ENCODE data around the gene STT3B. TPM values are rescaled to one million over a fixed set of nuclear protein-coding genes. Genes with fewer than 3 reads are reported as not detected.

STT3B gene
- total RNA-seq, 1 donor: 244 TPM

- no peak overlapping the region for H3K4me3 ChIP-seq (ENCODE audit: low read depth, low read length)
- DNase-seq (ENCODE audit: low read depth): no peak
- no peak for TF ChIP-seq CTCF (IDR thresholded peaks at IDR 0.05; ENCODE audit: insufficient read depth, low read depth, low read length)
Observed at GRCh38 chr3:31546162-31546561, 13.4 kb downstream of the STT3B start.

GRCh38 chr3:31546725-31547124, 14.0 kb downstream of the STT3B start:
- no peak overlapping the region for H3K4me3 ChIP-seq (ENCODE audit: low read depth, low read length)
- DNase-seq (ENCODE audit: low read depth): no peak
- no peak for TF ChIP-seq CTCF (IDR thresholded peaks at IDR 0.05; ENCODE audit: insufficient read depth, low read depth, low read length)

GRCh38 chr3:31550452-31551251, 17.9 kb downstream of the STT3B start:
- TF ChIP-seq CTCF (IDR thresholded peaks at IDR 0.05; ENCODE audit: insufficient read depth, low read depth, low read length): peak; percentile 68
- DNase-seq (ENCODE audit: low read depth): peak; percentile 31
- H3K4me3 ChIP-seq (ENCODE audit: low read depth, low read length): no peak overlapping the region

GRCh38 chr3:31551646-31552045, 18.9 kb downstream of the STT3B start:
- no peak for DNase-seq (ENCODE audit: low read depth)
- no peak for TF ChIP-seq CTCF (IDR thresholded peaks at IDR 0.05; ENCODE audit: insufficient read depth, low read depth, low read length)
- H3K4me3 ChIP-seq (ENCODE audit: low read depth, low read length): no peak overlapping the region

- TF ChIP-seq CTCF (IDR thresholded peaks at IDR 0.05; ENCODE audit: insufficient read depth, low read depth, low read length): no peak
- H3K4me3 ChIP-seq (ENCODE audit: low read depth, low read length): no peak overlapping the region
- no peak for DNase-seq (ENCODE audit: low read depth)
Observed at GRCh38 chr3:31552103-31552502, 19.4 kb downstream of the STT3B start.

GRCh38 chr3:31553258-31553657, 20.5 kb downstream of the STT3B start:
- DNase-seq (ENCODE audit: low read depth): no peak
- TF ChIP-seq CTCF (IDR thresholded peaks at IDR 0.05; ENCODE audit: insufficient read depth, low read depth, low read length): no peak
- no peak overlapping the region for H3K4me3 ChIP-seq (ENCODE audit: low read depth, low read length)

GRCh38 chr3:31555204-31555603, 22.5 kb downstream of the STT3B start:
- no peak overlapping the region for H3K4me3 ChIP-seq (ENCODE audit: low read depth, low read length)
- no peak for TF ChIP-seq CTCF (IDR thresholded peaks at IDR 0.05; ENCODE audit: insufficient read depth, low read depth, low read length)
- DNase-seq (ENCODE audit: low read depth): no peak

Data from fibroblast of villous mesenchyme (primary cell).